ENCODE measurements around the gene TEPSIN. TPM values are rescaled to one million over a fixed set of nuclear protein-coding genes. Genes with fewer than 3 reads are reported as not detected.

The TEPSIN gene
- total and polyA plus RNA-seq, 8 donors, result 15.9 to 41.2 (median 21.7) TPM

DNA sequence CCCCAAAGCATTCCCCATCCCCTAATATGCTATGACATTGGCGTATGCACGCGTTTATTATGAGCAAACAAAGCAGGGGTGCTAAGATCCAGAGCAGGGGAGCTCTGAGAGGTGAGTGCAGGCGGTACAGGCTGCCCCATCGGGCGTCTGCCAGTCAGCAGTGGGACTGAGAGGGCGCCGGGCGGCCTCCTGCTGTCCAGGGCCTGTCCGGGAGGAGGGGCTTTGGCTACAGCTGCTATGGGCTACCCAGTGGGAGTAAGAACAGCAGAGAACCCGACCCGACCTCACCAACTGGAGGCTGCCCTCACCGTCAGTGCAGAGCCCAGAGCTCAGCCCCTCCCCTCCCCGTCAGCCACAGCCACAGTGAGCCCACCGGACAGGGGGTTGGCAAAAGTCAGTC is 54.3 kb downstream of the TEPSIN start:
- no peak overlapping the region for H3K4me3 ChIP-seq
- intact Hi-C loops (cut with DNase I), result no loop called here
- H3K27ac ChIP-seq, result no peak overlapping the region
- ATAC-seq, result no peak
- H3K4me1 ChIP-seq, result no peaks in the 10 kb centered on the region
- no peak for DNase-seq
- peaks cover 0 to 35% of the 10 kb centered on the region in 2 donors for H3K27me3 ChIP-seq
- H3K36me3 ChIP-seq, result peaks cover 0 to 7% of the 10 kb centered on the region in 2 donors
- H3K9me3 ChIP-seq, result no peaks in the 10 kb centered on the region
- TF ChIP-seq, protein P1, sequence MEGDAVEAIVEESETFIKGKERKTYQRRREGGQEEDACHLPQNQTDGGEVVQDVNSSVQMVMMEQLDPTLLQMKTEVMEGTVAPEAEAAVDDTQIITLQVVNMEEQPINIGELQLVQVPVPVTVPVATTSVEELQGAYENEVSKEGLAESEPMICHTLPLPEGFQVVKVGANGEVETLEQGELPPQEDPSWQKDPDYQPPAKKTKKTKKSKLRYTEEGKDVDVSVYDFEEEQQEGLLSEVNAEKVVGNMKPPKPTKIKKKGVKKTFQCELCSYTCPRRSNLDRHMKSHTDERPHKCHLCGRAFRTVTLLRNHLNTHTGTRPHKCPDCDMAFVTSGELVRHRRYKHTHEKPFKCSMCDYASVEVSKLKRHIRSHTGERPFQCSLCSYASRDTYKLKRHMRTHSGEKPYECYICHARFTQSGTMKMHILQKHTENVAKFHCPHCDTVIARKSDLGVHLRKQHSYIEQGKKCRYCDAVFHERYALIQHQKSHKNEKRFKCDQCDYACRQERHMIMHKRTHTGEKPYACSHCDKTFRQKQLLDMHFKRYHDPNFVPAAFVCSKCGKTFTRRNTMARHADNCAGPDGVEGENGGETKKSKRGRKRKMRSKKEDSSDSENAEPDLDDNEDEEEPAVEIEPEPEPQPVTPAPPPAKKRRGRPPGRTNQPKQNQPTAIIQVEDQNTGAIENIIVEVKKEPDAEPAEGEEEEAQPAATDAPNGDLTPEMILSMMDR (IDR thresholded peaks at IDR 0.05), result no peak

DNA sequence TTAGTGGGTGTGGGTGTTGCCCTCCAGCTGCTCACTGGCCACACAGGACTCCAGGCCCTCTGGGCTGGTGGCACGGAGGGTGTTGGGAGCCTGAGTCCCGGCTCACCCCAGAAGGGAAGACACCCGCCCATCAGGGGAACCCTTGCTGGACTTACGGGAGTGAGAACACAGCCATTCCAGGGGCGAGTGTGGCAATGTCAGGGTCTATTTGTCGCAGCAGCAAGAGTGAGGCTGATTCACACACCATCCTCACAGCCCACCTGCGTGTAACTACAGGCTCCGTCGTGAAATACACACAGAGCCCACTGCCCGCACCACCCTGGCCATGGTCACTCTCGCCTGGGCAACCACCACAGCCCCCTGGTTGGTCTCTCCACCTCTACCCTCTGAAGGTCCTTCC is 55.0 kb downstream of the TEPSIN start:
- intact Hi-C loops (cut with DNase I), result no loop called here
- Histone ChIP-seq H3K36me3 (peaks cover 0 to 4% of the 10 kb centered on the region in 2 donors), H3K27ac (no peak overlapping the region), H3K4me3 (no peak overlapping the region), H3K4me1 (no peaks in the 10 kb centered on the region), H3K9me3 (no peaks in the 10 kb centered on the region), H3K27me3 (peaks cover 0 to 35% of the 10 kb centered on the region in 2 donors)
- ATAC-seq (no peak), DNase-seq (no peak)
- TF ChIP-seq, protein P1 (IDR thresholded peaks at IDR 0.05), result no peak

DNA sequence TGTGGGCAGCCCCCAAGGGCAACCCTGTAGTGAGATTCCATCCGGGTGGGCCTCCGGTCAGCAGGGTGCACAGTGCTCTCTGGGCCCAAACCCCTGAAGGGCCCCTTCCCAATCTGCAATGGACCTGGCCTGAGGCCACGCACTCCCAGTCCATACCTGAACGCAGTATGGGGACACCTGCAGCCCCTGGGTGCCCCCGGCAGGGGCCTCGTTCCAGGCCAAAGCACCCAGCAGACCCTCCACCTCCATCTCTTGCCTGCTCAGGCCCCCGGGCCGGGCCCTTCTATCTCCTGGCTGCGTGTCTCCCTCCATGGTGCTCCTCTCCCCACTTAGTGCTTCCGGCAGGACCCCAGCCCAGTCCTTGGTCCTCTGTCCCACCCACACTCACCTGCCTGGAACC is 55.5 kb downstream of the TEPSIN start:
- Histone ChIP-seq H3K27ac (no peak overlapping the region), H3K36me3 (peaks cover 0 to under 1% of the 10 kb centered on the region in 2 donors), H3K9me3 (no peaks in the 10 kb centered on the region), H3K27me3 (peaks cover 0 to 35% of the 10 kb centered on the region in 2 donors), H3K4me1 (no peaks in the 10 kb centered on the region), H3K4me3 (no peak overlapping the region)
- ATAC-seq (no peak), DNase-seq (no peak)
- TF ChIP-seq, protein P1 (IDR thresholded peaks at IDR 0.05), result no peak
- intact Hi-C loops (cut with DNase I), result no loop called here

DNA sequence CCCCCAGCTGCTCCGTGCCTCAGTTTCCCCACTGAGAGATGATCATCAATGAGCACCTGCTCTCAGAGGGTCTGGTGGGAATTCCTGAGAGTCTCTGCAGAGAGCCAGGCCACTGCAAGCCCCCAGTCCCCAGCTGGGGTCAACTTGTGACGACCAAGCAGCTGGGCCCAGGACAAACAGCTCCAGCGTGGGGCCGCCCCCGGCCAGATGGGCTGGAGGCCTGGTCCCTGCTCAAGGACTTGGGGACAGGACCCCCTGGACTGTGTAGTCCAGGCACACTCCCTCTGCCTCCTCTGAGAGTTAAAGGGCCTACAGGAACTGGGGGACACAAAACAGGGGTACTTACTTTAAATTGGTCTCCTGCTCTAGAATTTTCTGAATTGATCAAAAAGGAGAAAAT is 56.3 kb downstream of the TEPSIN start:
- no peak overlapping the region for H3K27ac ChIP-seq
- no peak overlapping the region for H3K4me3 ChIP-seq
- H3K9me3 ChIP-seq, result no peaks in the 10 kb centered on the region
- H3K27me3 ChIP-seq, result peaks cover 0 to 35% of the 10 kb centered on the region in 2 donors
- no peaks in the 10 kb centered on the region for H3K4me1 ChIP-seq
- no peak for ATAC-seq
- H3K36me3 ChIP-seq, result no peaks in the 10 kb centered on the region
- TF ChIP-seq, protein P1 (IDR thresholded peaks at IDR 0.05), result no peak
- intact Hi-C loops (cut with DNase I), result no loop called here
- DNase-seq, result no peak

DNA sequence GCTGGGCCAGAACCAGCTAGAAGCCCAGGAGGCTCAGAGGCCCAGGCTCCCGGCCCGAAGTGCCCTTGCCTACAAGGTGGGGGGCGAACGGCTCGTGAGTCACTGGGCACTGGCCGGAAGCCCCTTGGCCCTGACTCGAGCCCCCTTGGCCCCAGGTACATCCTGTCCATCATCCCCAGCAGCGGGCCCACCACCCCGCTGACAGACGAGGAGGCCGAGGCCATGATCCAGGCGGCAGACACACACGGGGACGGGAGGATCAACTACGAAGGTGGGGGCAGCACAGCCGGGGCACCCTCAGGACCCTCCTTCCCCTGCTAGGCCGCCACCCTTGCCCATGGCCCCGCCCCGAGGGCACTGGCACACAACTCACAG is 57.1 kb downstream of the TEPSIN start:
- DNase-seq, result no peak
- H3K4me1 ChIP-seq, result no peaks in the 10 kb centered on the region
- peaks cover 0 to 35% of the 10 kb centered on the region in 2 donors for H3K27me3 ChIP-seq
- ATAC-seq, result no peak
- TF ChIP-seq, protein P1 (IDR thresholded peaks at IDR 0.05), result no peak
- no peak overlapping the region for H3K27ac ChIP-seq
- intact Hi-C loops (cut with DNase I), result no loop called here
- no peak overlapping the region for H3K4me3 ChIP-seq
- no peaks in the 10 kb centered on the region for H3K9me3 ChIP-seq
- H3K36me3 ChIP-seq, result no peaks in the 10 kb centered on the region

Data from left lung (tissue), 10 donors.